GM21619 (cell line): ENCODE data around the gene CANX.
A peak's percentile ranks its signal among the peaks of the same experiment; 100 is the strongest.

Experiments used
- ATAC-seq: cut with Tn5 transposase; IDR thresholded peaks from one replicate; pipeline ENCODE4 v1.9.1; 2021; ENCODE audit not compliant: unreplicated experiment

The CANX gene

GRCh38 chr5:179749857-179750508, 51.2 kb downstream of the CANX start:
- ATAC-seq, result no peak

DNA sequence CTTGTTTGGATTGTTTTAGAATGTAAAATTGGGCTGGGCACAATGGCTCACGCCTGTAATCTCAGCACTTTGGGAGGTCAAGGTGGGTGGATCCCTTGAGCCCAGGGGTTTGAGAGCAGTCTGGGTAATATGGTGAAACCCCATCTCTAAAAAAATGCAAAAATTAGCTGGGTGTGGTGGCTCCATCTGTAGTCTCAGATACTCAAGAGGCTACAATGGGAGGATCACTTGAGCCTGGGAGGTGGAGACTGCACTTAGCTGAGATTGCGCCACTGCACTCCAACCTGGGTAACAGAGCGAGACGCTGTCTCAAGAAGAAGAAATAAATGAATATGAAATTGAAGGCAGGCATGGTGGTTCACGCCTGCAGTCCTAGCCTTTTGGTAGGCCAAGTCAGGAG, 55.2 kb downstream of the CANX start:
- no peak for ATAC-seq

DNA sequence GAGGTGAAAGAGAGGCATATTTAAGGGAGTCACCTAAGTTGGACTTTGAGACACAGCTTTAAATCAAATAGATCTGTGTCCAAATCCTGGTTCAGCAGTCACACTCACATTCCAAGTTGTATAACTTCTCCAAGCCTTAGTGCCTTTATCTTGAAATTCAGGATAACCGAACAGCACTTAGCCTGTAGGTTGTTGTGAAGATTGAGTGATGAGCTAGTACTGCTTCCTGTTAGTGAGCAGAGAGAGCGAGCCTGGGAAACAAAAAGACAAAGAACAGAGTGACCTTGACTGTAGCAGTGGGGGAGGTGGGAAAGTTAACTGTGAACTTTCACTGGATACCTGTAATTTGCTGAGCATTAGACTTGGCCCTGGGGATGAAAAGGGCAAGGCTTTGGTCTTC, 56.3 kb downstream of the CANX start:
- no peak for ATAC-seq

- ATAC-seq, result no peak
Observed at GRCh38 chr5:179758955-179759354, 60.2 kb downstream of the CANX start.

GRCh38 chr5:179759581-179760551, 61.1 kb downstream of the CANX start:
- no peak for ATAC-seq

DNA sequence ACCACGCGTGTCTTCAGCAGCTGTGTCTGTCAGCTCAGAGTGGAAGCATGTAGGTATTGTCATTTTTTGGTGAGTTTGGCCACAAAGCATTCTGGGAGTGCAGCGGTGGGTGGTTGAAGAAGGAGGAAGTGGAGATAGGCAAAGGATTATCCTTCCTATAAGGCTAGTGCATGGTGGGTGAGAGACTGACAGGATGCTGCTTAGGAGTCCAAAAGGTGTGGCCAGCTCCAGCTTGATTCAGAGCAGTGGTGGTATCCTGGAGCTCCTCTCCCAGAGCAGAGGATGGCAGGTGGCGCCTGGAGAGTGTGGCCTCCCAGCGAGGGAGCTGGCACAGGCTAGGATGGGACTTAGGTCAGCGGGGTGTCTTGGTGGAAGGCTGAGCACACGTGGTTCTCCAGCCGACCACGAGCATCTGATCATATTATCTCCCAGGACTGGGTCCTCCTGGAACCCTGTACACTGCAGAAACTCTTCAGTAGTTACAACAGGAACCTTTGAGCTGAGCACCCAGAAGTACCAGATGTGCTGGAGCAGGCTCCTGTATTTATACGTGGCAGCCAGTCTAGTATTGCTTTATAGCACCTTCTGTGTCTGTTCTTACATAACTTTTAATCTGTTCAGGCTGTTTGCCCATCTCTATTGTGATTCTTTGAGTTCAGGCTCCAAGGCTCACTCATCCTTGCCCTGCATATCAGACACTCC, 63.5 kb downstream of the CANX start:
- no peak for ATAC-seq

DNA sequence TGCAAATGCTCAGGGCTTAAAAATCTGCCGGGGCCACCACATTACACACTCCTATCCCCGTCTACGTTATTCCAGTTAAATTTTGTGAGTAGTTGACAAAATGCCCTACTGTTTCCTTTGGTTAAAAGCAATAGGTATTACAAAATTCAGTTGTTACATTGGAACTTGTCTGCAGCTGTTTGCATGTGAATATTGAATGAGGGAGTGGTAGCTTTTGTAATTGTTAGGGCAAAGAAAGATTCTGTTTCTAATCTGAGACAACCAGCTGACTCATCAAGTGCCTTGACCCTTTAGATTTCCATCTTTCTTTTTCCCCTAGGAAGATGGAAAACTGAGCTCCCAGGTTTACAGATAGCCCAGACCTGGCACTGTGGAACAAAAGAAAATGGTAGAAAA, 64.0 kb downstream of the CANX start:
- ATAC-seq, result no peak

DNA sequence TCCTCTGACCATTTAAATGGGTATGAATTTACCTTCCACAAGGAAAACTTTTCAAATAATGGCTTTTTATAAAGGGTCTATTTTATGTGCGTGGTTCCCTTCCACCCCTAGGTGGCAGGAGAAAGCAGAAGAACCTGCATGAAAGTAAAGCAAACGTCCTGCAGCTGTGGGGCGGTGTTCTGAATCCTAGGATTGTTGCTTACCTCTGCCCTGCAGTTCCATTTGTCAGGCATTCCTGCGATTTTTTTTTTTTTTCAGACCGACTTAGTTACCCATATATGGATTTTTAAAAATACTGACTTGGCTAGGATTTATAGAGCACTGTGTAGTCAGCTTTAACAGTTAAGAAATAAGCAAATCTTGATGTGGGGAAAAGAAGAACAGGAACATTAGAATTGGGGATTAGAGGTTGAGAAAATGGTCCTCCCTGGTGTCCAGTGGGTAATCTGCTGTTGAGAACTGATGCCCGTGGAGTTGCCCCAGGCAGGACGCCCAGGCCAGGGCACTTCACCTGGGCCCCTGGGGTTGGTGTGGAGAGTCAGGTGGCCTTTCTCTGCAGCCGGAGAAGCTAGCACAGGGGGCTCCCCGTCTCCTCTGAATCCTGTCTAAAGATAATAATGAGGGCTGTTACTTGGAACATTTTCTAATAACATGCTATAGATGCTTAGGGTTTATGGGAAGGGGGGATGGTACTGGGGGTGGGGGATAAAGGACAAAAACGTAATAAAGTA, 64.6 kb downstream of the CANX start:
- ATAC-seq, result peak; percentile 59

- ATAC-seq, result no peak
Observed at GRCh38 chr5:179764056-179764455, 65.3 kb downstream of the CANX start.

- no peak for ATAC-seq
Observed at GRCh38 chr5:179765400-179765799, 66.6 kb downstream of the CANX start.

GRCh38 chr5:179766021-179766725, 67.4 kb downstream of the CANX start:
- ATAC-seq, result no peak

DNA sequence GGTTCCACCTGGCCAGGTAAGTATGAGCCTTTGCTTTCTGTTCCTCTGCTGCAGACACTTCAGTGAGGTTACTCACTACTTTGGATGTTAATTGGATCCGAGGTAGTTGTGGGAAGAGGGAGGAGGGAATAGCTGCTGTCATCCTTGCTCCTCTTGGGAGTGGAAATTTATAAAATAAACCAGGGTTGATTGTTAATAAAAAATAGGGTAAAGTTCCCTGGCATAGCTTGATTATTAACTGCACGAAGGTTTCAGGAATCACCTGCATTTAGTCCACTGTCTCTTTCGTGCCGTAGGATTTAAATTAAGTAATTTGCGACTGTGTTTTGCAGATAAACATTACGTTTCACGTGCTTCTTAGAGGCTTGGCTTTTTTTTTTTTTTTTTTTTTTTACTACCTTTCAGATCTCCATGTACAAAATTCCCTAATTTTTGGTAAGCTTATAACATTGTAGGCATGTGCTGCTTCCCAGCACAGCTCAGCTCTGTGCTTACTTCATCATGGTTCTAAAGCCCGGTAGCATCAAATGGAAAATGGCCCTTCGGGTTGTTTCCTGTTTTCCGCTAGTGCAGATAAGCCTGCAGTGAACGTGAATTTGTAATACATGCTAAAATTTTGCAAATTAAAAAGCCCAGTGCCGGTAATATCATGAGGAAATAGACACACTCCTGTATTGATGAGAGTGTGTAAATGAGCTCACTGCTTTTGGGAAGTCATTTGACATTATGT, 68.1 kb downstream of the CANX start:
- no peak for ATAC-seq

DNA sequence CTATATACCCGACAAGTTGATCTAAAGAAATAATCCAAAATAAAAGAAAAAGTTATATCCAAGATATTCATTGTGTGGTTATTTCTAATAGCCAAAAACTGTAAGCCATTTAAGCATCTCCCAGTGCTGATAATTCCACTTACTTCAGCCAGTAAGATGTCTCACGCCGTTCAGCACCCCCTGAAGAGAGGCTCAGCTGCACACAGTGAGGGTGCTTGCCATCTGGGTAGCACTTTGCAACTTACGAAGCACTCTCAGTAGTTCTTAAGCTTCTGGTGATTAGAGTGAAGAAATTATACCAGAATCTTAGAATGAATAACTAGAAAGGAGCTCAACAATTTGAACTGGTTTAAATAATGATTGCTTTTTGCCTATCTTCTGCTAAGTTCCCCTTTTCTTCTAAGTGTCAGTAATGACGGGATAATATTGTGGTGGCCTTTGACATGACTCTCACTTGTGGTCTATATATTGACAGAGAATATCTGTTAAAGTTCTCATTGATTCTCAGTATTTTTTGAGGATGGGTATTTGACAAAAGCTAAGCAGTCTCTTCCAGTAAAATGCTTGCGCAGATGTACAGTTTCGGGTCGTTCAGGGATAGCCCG, 68.8 kb downstream of the CANX start:
- ATAC-seq, result no peak

- no peak for ATAC-seq
Observed at GRCh38 chr5:179768326-179769085, 69.7 kb downstream of the CANX start.

DNA sequence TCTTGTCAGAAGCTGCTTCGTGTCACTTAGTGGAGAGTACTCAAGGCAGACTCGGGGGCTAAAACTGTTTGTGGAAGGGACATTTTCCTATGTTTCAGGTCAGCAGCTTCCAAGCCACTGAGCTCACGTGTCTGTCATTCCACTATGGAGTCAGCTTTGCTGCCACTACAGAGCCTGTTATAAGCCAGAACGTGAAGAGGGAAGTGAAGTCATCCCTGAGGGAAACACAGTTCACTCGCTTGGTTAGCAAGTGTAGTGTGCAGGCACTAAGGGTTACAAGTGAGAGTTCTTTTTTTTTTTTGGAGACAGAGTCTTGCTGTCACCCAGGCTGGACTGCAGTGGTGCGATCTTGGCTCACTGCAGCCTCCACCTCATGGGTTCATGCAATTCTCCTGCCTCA, 70.5 kb downstream of the CANX start:
- no peak for ATAC-seq

DNA sequence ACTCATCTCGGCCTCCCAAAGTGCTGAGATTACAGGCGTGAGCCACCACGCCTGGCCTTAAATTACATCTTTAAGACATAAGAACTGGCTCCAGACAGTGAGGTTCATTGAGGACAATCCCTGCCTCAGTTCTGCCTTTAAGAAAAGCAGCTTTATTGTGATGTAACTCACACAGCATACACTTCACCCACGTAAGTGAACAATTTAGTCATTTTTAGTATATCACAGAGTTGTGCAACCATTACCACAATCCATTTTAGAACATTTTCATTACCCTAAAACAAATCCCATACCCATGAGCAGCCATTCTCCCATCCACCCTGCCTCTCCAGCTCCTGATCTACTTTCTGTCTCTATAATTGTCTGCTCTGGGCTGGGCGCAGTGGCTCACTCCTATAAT, 71.0 kb downstream of the CANX start:
- no peak for ATAC-seq

DNA sequence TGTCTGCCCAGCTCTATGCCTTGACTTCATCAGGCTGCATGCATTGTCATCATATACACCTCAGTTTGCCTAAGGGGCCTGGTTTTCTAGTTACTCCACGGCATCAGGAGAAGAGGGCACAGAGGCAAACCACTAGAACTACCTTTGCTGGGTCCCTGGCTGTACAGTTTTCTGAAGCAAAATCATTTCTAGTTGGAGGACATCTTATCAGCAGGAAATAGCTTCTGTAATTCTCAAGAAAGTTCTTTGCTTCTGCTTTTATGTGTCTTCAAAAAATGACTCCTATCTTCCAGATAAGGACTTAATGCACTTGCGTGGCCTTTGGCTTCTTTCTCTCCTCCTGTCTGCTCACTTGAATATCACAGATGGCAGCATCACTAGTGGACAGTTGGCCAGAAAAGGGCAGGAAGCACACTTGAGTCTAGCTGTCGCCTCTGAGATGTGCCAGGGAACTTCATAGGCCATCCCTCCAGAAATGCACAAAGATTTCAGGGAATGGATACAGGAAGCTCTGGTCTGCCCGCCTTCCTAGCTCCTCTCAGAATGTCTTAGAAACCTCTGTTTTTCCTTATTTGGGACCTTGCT, 72.6 kb downstream of the CANX start:
- no peak for ATAC-seq

DNA sequence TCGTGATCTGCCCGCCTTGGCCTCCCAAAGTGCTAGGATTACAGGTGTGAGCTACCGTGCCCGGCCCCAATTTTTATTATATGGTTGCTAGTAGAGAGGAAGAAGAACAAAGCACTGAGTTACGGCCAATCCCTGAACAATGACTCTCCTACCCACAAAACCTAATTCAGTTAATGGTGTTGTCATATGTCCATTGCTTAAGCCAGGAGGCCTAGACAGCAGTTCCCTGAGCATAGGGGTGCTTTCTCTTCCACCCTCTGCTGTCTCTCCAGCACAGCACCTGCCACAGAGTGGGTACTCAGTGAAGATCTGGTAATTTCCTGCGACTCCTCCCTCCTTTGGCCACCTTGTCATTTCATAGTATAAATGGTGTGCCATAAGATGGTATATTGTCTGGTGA, 73.6 kb downstream of the CANX start:
- ATAC-seq, result no peak
